ENCODE measurements around the gene PCDH15. TPM values are rescaled to one million over a fixed set of nuclear protein-coding genes. Genes with fewer than 3 reads are reported as not detected.

The PCDH15 gene
- total RNA-seq, 3 donors from 2014 or later: 0.38 TPM; not detected in 2

DNA sequence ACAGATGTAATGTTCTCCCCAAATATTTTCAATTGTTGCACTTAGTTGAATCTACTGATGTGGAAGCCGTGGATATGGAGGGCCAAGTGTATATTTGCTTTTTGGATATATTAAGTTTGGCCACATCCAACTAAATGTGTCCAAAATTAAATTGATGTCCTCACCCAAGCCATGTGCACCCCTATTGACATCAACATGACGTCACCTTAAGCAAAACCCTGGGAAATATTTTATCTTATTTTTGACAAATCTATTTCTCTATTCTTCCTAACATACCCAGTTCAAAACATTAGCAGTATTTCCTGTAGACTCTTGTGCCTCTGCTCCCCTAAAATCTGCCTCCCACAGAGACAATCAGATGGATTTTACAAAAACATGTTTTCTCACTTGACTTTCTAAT, 652.5 kb downstream of the PCDH15 start:
- intact Hi-C loops (cut with DNase I, micrococcal nuclease): no loop called here
- ATAC-seq: no peak
- no peak for DNase-seq
- H3K4me1 ChIP-seq (ENCODE audit: low read depth): no peaks in the 10 kb centered on the region
- TF ChIP-seq CTCF (IDR thresholded peaks at IDR 0.05): no peak
- no peaks in the 10 kb centered on the region for H3K36me3 ChIP-seq (ENCODE audit: low read depth)
- H3K4me3 ChIP-seq: no peak overlapping the region
- no peaks in the 10 kb centered on the region for H3K9me3 ChIP-seq

GRCh38 chr10:54139819-54140428, 661.1 kb downstream of the PCDH15 start:
- no peak for DNase-seq
- ATAC-seq: no peak
- H3K9me3 ChIP-seq: peaks cover 27% of the 10 kb centered on the region
- no peaks in the 10 kb centered on the region for H3K4me1 ChIP-seq (ENCODE audit: low read depth)
- no peaks in the 10 kb centered on the region for H3K36me3 ChIP-seq (ENCODE audit: low read depth)
- intact Hi-C loops (cut with DNase I, micrococcal nuclease): no loop called here
- no peak for TF ChIP-seq CTCF (IDR thresholded peaks at IDR 0.05)
- H3K4me3 ChIP-seq: no peak overlapping the region

- no peak for ATAC-seq
- DNase-seq: no peak
- Histone ChIP-seq H3K4me1 (ENCODE audit: low read depth) (no peaks in the 10 kb centered on the region), H3K4me3 (no peak overlapping the region), H3K36me3 (ENCODE audit: low read depth) (no peaks in the 10 kb centered on the region), H3K9me3 (peaks cover 27% of the 10 kb centered on the region)
- intact Hi-C loops (cut with DNase I, micrococcal nuclease): no loop called here
- TF ChIP-seq CTCF (IDR thresholded peaks at IDR 0.05): no peak
Observed at GRCh38 chr10:54137396-54137795, 663.6 kb downstream of the PCDH15 start.

DNA sequence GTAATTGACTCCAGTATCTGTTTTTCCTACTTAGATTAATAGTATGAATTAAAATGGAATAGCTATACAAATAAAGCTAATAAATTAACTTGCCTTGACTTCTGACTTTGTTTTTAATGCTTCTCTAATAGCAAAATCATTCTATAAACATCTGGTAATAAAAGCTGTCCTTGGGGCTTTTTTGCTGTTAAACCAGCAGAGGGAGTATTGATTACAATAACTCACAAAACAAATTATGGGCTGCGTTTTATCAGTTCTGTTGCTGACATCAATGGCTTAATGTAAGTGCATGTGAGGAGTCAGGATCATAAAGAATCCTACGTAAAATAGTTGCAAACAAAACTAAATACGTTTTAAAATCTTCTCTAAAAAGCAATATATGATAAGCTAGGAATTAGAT, 667.8 kb downstream of the PCDH15 start:
- no peaks in the 10 kb centered on the region for H3K4me1 ChIP-seq (ENCODE audit: low read depth)

DNA sequence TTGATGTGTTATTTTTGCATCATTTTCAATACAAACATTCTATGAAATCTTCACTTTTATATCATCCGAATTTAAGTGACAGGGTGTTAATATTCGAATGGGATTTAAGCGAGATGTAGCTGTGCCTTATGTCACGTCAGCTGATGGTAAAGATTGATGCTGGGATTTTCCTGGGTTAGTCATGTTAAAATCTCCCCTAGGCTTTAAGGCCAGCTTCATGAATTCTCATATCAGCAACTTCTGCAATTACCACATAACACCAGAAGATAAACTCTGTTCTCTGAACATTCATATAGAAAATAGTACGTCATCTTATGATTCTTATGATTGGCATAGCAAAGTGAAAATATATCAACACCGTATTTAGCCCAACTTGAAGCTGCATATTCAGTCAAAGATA, 669.2 kb downstream of the PCDH15 start:
- Histone ChIP-seq H3K4me1 (ENCODE audit: low read depth) (no peaks in the 10 kb centered on the region), H3K36me3 (ENCODE audit: low read depth) (no peaks in the 10 kb centered on the region), H3K4me3 (no peak overlapping the region), H3K9me3 (no peaks in the 10 kb centered on the region)
- no peak for TF ChIP-seq CTCF (IDR thresholded peaks at IDR 0.05)
- ATAC-seq (no peak), DNase-seq (no peak)
- intact Hi-C loops (cut with DNase I, micrococcal nuclease): no loop called here

More for the DNA sequence above, 667.8 kb downstream of the PCDH15 start:
- intact Hi-C loops (cut with DNase I, micrococcal nuclease): no loop called here
- Histone ChIP-seq H3K4me3 (no peak overlapping the region), H3K36me3 (ENCODE audit: low read depth) (no peaks in the 10 kb centered on the region), H3K9me3 (peaks cover 3% of the 10 kb centered on the region)
- TF ChIP-seq CTCF (IDR thresholded peaks at IDR 0.05): no peak
- DNase-seq (no peak), ATAC-seq (no peak)

DNA sequence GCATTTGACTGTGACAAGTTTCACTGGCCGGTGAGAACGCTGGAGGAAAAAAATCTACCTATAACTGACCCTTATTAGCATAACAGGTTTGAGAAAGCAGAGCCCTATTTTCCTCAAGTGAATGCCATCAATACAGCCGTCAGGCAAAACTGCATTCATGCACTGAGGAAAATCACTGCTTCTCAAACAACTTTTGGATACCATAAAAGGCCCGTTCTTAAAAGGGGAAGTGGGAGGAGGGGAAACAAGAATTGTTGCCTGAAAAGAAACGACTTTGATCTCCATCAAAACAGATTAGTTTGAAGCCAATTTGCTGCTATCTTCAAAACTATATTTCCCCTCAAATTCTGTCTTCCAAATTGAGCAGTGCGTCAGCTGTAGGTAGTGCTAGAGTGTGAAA, 670.6 kb downstream of the PCDH15 start:
- no peak for ATAC-seq
- H3K36me3 ChIP-seq (ENCODE audit: low read depth): no peaks in the 10 kb centered on the region
- no peak for DNase-seq
- no peak for TF ChIP-seq CTCF (IDR thresholded peaks at IDR 0.05)
- H3K9me3 ChIP-seq: no peaks in the 10 kb centered on the region
- intact Hi-C loops (cut with DNase I, micrococcal nuclease): no loop called here
- no peaks in the 10 kb centered on the region for H3K4me1 ChIP-seq (ENCODE audit: low read depth)
- H3K4me3 ChIP-seq: no peak overlapping the region

Data from mucosa of descending colon (tissue), 3 donors.